A673 (cell line): ENCODE data around the gene GULP1.

Experiments used
- EZH2 ChIP-seq: fragments of 200-600 bp; sonication (generic); IDR thresholded peaks from 2 replicates; pipeline ENCODE4 v1.6.1; 2017; ENCODE audit warnings: borderline replicate concordance, low read depth, mild to moderate bottlenecking, mixed read lengths, antibody characterized with exemption, low read length; ENCODE audit not compliant: poor library complexity, severe bottlenecking
- TF ChIP-seq, protein P1 (sequence below): fragments of 300-800, 200-600 bp; sonication (generic); conservative IDR thresholded peaks from 2 replicates; pipeline ENCODE4 v1.5.1; 2017; ENCODE audit warnings: low read depth, mild to moderate bottlenecking, antibody characterized with exemption, low read length, moderate library complexity, mixed read lengths

DNA sequence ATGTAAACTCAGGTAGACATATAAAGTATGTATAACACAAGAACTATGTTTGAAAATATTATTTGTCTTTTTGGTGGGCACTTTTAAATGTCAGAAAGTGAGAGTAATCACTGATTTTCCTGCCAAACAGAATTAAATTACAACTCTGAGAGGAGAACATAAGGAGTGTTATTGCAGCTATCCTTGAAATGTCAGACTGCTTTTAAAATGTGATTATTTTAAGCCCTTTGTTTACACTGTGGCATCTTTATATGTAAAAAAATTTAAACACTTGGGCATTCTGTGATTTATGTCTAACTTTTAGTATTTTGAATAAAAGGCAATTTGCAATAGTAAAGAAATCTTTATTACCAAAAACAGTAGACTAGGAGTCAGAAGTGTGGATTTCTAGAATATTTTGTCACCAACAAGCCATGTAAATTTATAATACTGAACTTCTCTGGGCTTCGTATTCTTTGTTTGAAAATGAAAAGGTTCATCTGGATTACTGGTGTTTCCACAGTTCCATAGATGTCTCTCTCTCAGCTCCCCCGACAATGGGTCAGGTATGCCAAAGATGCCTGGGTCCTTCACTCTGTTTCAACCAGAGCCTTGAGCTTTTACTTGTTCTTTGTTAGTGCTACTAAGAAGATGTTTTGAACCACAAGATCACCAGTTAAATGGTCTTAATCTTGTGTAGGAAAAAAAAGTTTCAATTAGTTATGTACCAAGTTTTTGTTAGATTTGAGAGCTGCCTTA is 38.8 kb downstream of the GULP1 start:
- TF ChIP-seq, protein P1, sequence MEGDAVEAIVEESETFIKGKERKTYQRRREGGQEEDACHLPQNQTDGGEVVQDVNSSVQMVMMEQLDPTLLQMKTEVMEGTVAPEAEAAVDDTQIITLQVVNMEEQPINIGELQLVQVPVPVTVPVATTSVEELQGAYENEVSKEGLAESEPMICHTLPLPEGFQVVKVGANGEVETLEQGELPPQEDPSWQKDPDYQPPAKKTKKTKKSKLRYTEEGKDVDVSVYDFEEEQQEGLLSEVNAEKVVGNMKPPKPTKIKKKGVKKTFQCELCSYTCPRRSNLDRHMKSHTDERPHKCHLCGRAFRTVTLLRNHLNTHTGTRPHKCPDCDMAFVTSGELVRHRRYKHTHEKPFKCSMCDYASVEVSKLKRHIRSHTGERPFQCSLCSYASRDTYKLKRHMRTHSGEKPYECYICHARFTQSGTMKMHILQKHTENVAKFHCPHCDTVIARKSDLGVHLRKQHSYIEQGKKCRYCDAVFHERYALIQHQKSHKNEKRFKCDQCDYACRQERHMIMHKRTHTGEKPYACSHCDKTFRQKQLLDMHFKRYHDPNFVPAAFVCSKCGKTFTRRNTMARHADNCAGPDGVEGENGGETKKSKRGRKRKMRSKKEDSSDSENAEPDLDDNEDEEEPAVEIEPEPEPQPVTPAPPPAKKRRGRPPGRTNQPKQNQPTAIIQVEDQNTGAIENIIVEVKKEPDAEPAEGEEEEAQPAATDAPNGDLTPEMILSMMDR, result no peak
- TF ChIP-seq EZH2, result no peak
